Mesenteric fat pad (tissue), 1 donor: Measurements from ENCODE around the gene VSIG2. TPM values are rescaled to one million over a fixed set of nuclear protein-coding genes. Genes with fewer than 3 reads are reported as not detected.

ENCODE experiments used
- DNase-seq: peaks from one replicate; pipeline ENCODE4 v3.0.0-alpha.2; 2020; ENCODE audit warnings: low spot score
- total RNA-seq: library from RNA; stranded (reverse); fragmentation: NEBNext Ultra II Directional; extraction: Animal tissue kit (Norgen Biotek cat#: 25700); gene quantifications from one replicate; pipeline ENCODE4 v1.2.1, GENCODE V29; 2021
- donor health status: DM: yes; HTN: yes; CAD: no.

Gene VSIG2
- total RNA-seq, 1 donor from 2014 or later, result 2.0 TPM

- DNase-seq, result no peak
Measured at GRCh38 chr11:124748481-124749343, 3.3 kb downstream of the VSIG2 start.

DNA sequence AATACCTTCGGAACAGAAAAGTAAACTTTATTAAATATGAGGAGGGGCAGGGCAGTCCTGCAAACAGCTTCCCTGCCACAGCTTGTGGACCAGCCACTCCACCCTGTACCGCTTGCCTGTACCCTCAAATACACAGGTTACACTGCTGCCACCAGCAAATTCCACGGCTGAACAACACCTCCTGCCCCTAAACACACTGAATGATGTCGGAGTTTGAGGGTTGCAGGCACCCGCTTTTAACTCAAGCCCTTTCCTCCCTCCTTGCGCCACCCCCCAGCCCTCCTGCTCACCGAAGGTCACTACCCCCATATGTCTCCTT, 4.0 kb downstream of the VSIG2 start:
- DNase-seq, result no peak

- DNase-seq, result no peak
Measured at GRCh38 chr11:124747406-124748099, 4.5 kb downstream of the VSIG2 start.

GRCh38 chr11:124746621-124747243, 5.3 kb downstream of the VSIG2 start:
- DNase-seq, result no peak

GRCh38 chr11:124745835-124746620, 6.0 kb downstream of the VSIG2 start:
- no peak for DNase-seq

GRCh38 chr11:124745270-124745834, 6.7 kb downstream of the VSIG2 start:
- DNase-seq, result no peak

GRCh38 chr11:124743050-124743449, 9.0 kb downstream of the VSIG2 start:
- DNase-seq, result no peak

- DNase-seq, result no peak
Measured at GRCh38 chr11:124742555-124742954, 9.5 kb downstream of the VSIG2 start.

DNA sequence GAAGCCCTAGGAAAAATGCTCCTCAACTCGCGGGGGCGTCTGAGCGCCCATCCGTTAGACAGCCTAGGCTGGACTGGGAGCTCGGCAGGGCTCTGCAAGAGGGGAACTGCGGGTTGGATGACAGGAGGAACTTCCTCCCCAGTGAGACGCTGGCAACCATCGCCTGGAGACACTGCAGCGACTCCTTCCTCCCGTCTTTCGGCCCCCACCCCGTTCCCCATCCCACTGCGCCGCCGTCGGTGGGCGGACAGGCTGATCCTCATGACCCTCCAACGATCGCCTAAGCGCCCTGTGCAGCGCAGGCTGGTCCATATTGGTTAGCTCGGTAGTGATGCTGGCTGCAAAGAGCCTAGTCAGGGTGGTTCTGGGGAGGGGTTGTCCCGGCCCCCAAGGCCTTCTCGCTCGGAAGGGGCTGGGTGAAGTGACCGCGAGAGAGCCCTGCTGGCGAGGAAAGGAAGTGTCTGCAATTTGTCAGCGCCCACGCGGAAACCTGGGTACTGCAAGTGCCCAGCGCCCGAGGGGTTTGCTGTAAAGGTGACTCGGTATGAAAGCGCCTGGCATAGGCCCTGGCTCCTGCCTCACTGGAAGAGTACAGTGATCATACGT, 11.7 kb downstream of the VSIG2 start:
- DNase-seq, result no peak

DNA sequence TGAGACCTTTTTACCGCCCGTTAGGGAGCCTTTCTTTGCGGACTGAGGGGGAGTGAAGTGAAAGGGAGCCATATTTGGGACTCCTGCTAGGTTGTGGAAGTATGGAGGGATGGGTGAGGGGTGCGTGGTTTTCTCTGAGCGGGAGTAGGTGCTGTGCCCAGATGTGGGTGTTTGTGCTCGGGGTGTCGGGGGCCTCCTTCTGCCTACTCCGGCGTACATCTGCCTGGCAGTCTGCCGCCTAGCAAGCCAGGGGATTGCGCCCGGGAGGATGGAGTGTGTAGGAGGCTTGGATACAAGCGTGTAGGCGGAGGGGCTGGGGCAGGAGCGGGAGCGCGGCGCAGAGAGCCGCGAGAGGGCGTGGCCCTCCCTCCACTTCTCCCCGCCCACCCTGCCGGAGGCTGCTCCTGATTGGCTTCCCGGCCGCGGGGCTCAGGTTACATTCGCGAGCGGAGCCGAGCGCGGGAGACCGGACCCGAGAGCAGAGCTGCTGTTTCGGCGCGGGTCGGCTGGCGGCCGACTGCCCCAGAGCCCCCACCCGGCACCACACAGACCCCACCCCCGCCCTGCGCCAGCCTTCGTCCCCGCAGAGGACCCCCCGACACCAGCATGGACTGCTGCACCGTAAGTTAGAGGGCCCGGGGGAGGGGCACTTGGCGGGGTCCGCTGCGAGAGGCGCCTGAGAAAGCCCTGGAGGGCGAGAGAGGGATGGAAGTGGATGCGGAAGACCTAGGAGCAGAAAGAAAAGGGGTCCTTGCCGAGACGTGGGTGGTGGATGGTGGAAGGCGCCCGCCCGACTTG, 12.4 kb downstream of the VSIG2 start, which contains the start of gene NRGN:
NRGN (plus strand) TSS at position 464 of the 798 bp plus-strand sequence; CDS start at position 607, 143 bp downstream.
- DNase-seq, result no peak

DNA sequence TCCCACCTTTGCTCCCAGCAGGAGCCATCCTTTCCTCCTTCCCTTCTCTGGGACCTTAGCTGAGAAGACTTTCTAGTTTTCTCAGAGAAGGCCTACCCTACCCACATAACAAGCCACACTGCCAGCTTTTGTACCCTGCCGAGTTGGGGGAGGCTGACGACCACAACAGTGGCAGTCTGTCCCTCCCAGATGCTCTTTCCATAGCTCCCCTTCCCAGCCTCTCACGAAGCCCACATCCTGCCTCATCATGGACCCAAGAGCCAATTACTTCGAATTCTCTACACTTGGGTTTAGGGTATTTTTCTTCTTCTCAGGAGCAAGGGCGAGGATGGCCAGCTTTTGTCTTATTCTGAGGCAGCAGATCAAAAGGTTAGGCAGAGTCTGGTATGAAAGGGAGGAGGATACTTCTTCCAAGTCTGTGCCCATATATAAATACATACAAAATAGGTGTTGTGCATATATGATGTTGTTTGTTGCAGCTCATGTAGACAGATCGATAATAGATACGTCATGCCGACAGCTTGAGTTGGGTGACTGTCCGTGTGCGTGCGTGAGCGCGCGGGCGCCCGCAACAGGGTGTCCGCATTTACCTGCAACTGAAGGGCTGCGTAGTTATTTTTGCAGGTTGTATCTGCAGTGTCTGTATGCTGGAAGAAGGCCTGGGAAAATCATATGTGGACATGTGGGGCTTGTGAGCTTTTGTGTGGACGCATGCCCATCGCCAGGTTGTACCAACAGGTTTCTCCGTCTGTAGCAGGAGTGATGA, 13.2 kb downstream of the VSIG2 start:
- DNase-seq, result no peak

GRCh38 chr11:124737638-124738305, 14.3 kb downstream of the VSIG2 start:
- no peak for DNase-seq

DNA sequence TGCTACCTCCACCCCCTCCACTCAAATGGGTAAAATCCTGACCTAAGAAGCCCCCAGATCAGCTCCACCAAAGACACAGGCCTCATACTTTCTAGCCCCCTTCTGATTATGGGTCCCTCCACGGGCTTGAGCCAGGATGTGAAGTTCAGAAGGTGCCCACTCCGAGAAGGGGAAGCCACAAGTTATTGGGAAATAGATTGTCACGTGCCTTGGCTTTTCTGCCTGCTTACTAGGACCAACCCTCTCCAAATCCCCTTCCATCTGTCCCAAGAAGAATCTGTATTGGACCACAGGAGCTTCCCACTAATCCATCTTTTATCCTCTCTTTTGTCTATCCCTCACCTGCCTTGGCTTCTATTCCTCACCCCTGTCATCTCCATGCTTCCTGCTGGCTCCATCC, 15.3 kb downstream of the VSIG2 start:
- DNase-seq, result no peak

DNA sequence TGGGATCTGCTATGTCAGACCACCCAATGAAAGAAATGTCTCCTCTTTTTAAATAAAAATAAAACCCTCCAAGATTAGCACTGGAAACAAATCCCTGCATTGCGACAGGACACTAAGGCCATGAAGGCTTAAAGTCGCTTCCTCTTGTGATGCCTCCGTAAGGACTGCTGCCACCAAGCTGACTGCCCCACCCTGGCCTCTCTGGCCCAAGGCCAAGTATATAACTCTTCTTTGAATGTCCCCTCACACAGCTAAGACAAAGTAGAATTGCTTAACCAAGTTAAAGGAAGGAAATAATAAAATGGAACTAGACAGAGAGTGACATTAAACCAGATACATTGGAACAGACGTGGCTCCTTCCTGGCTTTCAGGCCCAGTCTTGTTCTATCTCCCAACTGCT, 19.8 kb downstream of the VSIG2 start:
- DNase-seq, result no peak

DNA sequence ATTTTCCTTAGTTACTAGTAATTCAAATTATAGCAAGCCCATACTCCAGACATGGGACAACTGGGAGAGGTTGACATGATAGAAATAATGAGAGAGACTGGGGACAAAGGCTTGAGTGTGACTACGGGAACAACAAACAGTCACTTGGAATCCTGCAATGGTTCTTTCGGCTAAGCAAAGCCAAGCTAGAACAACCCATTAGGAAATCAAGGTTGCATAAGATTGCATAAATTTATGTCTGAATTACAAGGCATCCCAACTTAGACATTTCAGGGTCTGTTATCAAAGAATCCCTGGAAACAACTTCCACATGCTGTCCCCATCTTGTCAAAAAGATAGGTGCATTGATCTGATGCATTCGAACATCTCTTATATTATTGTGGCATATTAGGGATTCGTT, 22.5 kb downstream of the VSIG2 start:
- DNase-seq, result no peak

- no peak for DNase-seq
Measured at GRCh38 chr11:124728134-124728533, 23.9 kb downstream of the VSIG2 start.

DNA sequence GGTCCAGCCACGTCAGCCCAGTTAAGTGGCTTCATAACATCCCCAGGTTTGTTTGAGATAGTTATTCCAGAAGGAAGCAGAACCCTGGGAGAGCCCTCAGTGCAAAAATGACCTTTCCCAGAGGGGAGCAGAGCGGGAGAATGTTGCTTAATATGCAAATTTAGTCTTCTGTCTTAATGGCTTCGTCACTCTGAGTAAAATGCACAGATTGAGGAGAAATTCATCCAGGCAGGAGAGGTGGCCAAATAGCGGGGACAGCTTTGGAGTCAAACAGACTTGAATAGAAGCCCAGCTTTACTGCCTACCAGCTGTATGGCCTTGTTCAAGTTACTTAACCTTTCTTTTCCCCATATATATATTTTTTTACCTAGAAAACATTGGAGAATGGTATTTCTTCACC, 24.6 kb downstream of the VSIG2 start:
- DNase-seq, result no peak

DNA sequence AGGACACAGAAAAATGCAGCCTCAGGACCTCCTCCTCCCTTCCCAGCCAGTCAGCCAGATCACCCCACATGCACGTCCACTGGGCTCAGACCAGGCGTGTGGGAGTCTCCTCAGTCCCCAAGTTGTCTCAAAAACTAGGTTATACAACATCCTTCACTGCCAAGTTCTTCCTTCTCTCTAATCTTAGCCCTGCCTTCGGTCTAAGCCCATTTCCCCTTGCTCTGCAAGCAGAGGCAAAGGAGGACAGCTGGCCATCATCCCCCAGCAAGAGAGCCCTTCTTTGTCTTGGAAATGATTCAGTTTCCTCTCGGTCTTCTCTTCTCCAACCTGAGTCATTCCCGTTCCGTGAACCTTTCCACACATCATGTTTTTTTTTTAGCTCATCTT, 26.3 kb downstream of the VSIG2 start:
- DNase-seq, result no peak
